ENCODE measurements around the gene MAGEA4.

DNA sequence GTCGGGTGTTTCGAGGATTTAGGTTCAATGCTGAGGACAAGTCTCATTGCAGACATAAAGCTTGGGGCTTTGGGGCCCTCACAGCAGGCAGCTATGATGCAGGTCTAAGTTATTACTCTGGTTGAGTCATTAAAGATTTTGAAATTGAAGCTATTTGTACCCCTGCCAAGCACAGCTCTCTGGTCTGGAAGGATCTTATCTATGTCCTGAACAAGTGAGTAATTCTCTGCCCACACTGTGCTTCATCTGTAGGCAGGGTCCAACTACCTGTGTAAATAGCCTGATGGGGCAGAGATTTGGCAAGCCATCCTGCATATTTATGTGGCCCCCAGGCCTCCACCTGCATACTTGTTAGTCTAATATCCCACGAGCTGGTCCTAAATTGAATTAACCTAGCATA is 41.4 kb upstream of the MAGEA4 start:
- TF ChIP-seq, protein P1, sequence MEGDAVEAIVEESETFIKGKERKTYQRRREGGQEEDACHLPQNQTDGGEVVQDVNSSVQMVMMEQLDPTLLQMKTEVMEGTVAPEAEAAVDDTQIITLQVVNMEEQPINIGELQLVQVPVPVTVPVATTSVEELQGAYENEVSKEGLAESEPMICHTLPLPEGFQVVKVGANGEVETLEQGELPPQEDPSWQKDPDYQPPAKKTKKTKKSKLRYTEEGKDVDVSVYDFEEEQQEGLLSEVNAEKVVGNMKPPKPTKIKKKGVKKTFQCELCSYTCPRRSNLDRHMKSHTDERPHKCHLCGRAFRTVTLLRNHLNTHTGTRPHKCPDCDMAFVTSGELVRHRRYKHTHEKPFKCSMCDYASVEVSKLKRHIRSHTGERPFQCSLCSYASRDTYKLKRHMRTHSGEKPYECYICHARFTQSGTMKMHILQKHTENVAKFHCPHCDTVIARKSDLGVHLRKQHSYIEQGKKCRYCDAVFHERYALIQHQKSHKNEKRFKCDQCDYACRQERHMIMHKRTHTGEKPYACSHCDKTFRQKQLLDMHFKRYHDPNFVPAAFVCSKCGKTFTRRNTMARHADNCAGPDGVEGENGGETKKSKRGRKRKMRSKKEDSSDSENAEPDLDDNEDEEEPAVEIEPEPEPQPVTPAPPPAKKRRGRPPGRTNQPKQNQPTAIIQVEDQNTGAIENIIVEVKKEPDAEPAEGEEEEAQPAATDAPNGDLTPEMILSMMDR (IDR thresholded peaks at IDR 0.05; ENCODE audit: low read length): no peak
- TF ChIP-seq EZH2 (optimal IDR thresholded peaks at IDR 0.05; ENCODE audit: low read depth, low read length) (no peak), EZH2phosphoT487 (IDR thresholded peaks at IDR 0.05; ENCODE audit: low read length) (no peak)

All from MM.1S (cell line).